Karpas-422 (cell line): ENCODE results near the gene USPL1. TPM values are rescaled to one million over a fixed set of nuclear protein-coding genes. Genes with fewer than 3 reads are reported as not detected.

ENCODE experiments used
- DNase-seq: peaks from one replicate; pipeline ENCODE4 v3.0.0-alpha.2; 2015
- H2AFZ ChIP-seq: fragments of 200-600 bp; sonication (generic); 2 replicates; pipeline ENCODE4 v1.6.1; 2014; ENCODE audit warnings: antibody characterized with exemption, low read length, mixed read lengths
- H3K27ac ChIP-seq: fragments of 200-600 bp; sonication (generic); 2 replicates; pipeline ENCODE4 v1.5.1; 2014; ENCODE audit warnings: mild to moderate bottlenecking, low read length, moderate library complexity
- H3K27me3 ChIP-seq: fragments of 200-600 bp; sonication (generic); 2 replicates; pipeline ENCODE4 v1.6.1; 2014; ENCODE audit warnings: low read length, mixed read lengths
- H3K36me3 ChIP-seq: fragments of 200-600 bp; sonication (generic); 2 replicates; pipeline ENCODE4 v1.6.1; 2014; ENCODE audit warnings: low read length, mixed read lengths; ENCODE audit not compliant: insufficient read depth
- H3K4me1 ChIP-seq: fragments of 200-600 bp; sonication (generic); 2 replicates; pipeline ENCODE4 v1.6.1; 2014; ENCODE audit warnings: mild to moderate bottlenecking, low read length, mixed read lengths
- H3K4me2 ChIP-seq: fragments of 200-600 bp; sonication (generic); 2 replicates; pipeline ENCODE4 v1.6.1; 2014; ENCODE audit warnings: low read length, low read depth, mild to moderate bottlenecking; ENCODE audit not compliant: poor library complexity, severe bottlenecking
- H3K4me3 ChIP-seq: fragments of 200-600 bp; sonication (generic); 2 replicates; pipeline ENCODE4 v1.5.1; 2014; ENCODE audit warnings: mild to moderate bottlenecking, antibody characterized with exemption, low read length, mixed read lengths
- H3K79me2 ChIP-seq: fragments of 200-600 bp; sonication (generic); 2 replicates; pipeline ENCODE4 v1.6.1; 2014; ENCODE audit warnings: mild to moderate bottlenecking, low read length, mixed read lengths
- H3K9ac ChIP-seq: fragments of 200-600 bp; sonication (generic); 2 replicates; pipeline ENCODE4 v1.6.0; 2014; ENCODE audit warnings: low read length
- H3K9me2 ChIP-seq: fragments of 200-600 bp; sonication (generic), shearing (Covaris generic); replicated peaks from 2 replicates; pipeline ENCODE4 v1.6.0; 2014; ENCODE audit warnings: mild to moderate bottlenecking, low read length, moderate library complexity; ENCODE audit not compliant: insufficient read depth
- H3K9me3 ChIP-seq: fragments of 300-700, 200-600 bp; sonication (generic); 2 replicates; pipeline ENCODE4 v1.6.1; 2014; ENCODE audit warnings: low read length, mixed read lengths
- H4K20me1 ChIP-seq: fragments of 200-600 bp; sonication (generic); 2 replicates; pipeline ENCODE4 v1.6.1; 2014; ENCODE audit warnings: mild to moderate bottlenecking, antibody characterized with exemption, low read length, low read depth; ENCODE audit not compliant: insufficient read depth
- total RNA-seq: library from RNA; depleted of rRNA; stranded (reverse); fragments of >200 nt; shearing (Covaris generic); gene quantifications from 2 replicates; pipeline ENCODE4 v1.2.3, GENCODE V29; 2014; ENCODE audit warnings: low replicate concordance

Gene USPL1
- total RNA-seq, 1 experiment from 2014 or later = 18.4 TPM

- Histone ChIP-seq H2AFZ (no peak overlapping the region), H3K27me3 (no peaks in the 10 kb centered on the region), H3K9me3 (no peaks in the 10 kb centered on the region), H3K4me3 (peak overlapping the region; percentile 92), H3K4me2 (peak overlapping the region; percentile 88), H3K4me1 (peaks cover 43% of the 10 kb centered on the region), H3K79me2 (peaks cover 79% of the 10 kb centered on the region), H4K20me1 (peaks cover 18% of the 10 kb centered on the region), H3K27ac (peak overlapping the region; percentile 56), H3K9ac (peak overlapping the region; percentile 89), H3K36me3 (peaks cover 17% of the 10 kb centered on the region; the same call in 1 of the 2 replicates), H3K9me2 (no peaks in the 10 kb centered on the region)
- DNase-seq = no peak
These were observed 1.2 kb downstream of the USPL1 start for GRCh38 chr13:30618930-30619279.

- peaks cover 43% of the 10 kb centered on the region for H3K4me1 ChIP-seq
- no peaks in the 10 kb centered on the region for H3K27me3 ChIP-seq
- H3K9ac ChIP-seq = peak overlapping the region; percentile 89
- H3K36me3 ChIP-seq = peaks cover 26% of the 10 kb centered on the region; the same call in 1 of the 2 replicates
- peaks cover 88% of the 10 kb centered on the region for H3K79me2 ChIP-seq
- no peak for DNase-seq
- peak overlapping the region; percentile 88 for H3K4me2 ChIP-seq
- H3K9me2 ChIP-seq = no peaks in the 10 kb centered on the region
- peaks cover 18% of the 10 kb centered on the region for H4K20me1 ChIP-seq
- H2AFZ ChIP-seq = no peak overlapping the region
- peak overlapping the region; percentile 92 for H3K4me3 ChIP-seq
- H3K9me3 ChIP-seq = no peaks in the 10 kb centered on the region
- no peak overlapping the region for H3K27ac ChIP-seq
These were observed 2.0 kb downstream of the USPL1 start for GRCh38 chr13:30619731-30620130.

- H2AFZ ChIP-seq = no peak overlapping the region
- peaks cover 34% of the 10 kb centered on the region for H3K4me1 ChIP-seq
- H3K9me3 ChIP-seq = no peaks in the 10 kb centered on the region
- no peak overlapping the region for H3K9ac ChIP-seq
- peak overlapping the region; percentile 88 for H3K4me2 ChIP-seq
- peaks cover 28% of the 10 kb centered on the region; the same call in 1 of the 2 replicates for H3K36me3 ChIP-seq
- no peak for DNase-seq
- H4K20me1 ChIP-seq = peaks cover 18% of the 10 kb centered on the region
- H3K9me2 ChIP-seq = no peaks in the 10 kb centered on the region
- no peak overlapping the region for H3K4me3 ChIP-seq
- H3K27me3 ChIP-seq = no peaks in the 10 kb centered on the region
- peaks cover 92% of the 10 kb centered on the region for H3K79me2 ChIP-seq
- no peak overlapping the region for H3K27ac ChIP-seq
These were observed 3.2 kb downstream of the USPL1 start for GRCh38 chr13:30620941-30621340.

- Histone ChIP-seq H3K36me3 (peaks cover 30% of the 10 kb centered on the region; the same call in 1 of the 2 replicates), H3K9ac (no peak overlapping the region), H3K27ac (no peak overlapping the region), H3K4me2 (no peak overlapping the region), H2AFZ (no peak overlapping the region), H4K20me1 (peaks cover 18% of the 10 kb centered on the region), H3K9me2 (no peaks in the 10 kb centered on the region), H3K79me2 (peaks cover 94% of the 10 kb centered on the region), H3K4me1 (peaks cover 36% of the 10 kb centered on the region), H3K27me3 (no peaks in the 10 kb centered on the region), H3K9me3 (no peaks in the 10 kb centered on the region), H3K4me3 (no peak overlapping the region)
- no peak for DNase-seq
These were observed 4.8 kb downstream of the USPL1 start for GRCh38 chr13:30622551-30622950.

GRCh38 chr13:30623392-30623791 is 5.7 kb downstream of the USPL1 start:
- Histone ChIP-seq H3K27ac (no peak overlapping the region), H4K20me1 (peaks cover 18% of the 10 kb centered on the region), H3K9ac (no peak overlapping the region), H3K4me3 (no peak overlapping the region), H3K9me2 (no peaks in the 10 kb centered on the region), H3K9me3 (no peaks in the 10 kb centered on the region), H3K4me1 (peaks cover 40% of the 10 kb centered on the region), H3K36me3 (peaks cover 30% of the 10 kb centered on the region; the same call in 1 of the 2 replicates), H3K79me2 (peaks cover 95% of the 10 kb centered on the region), H3K27me3 (no peaks in the 10 kb centered on the region), H3K4me2 (no peak overlapping the region), H2AFZ (no peak overlapping the region)
- no peak for DNase-seq

GRCh38 chr13:30624630-30625029 is 6.9 kb downstream of the USPL1 start:
- H3K9me3 ChIP-seq = no peaks in the 10 kb centered on the region
- DNase-seq = no peak
- H3K4me2 ChIP-seq = no peak overlapping the region
- H3K27me3 ChIP-seq = no peaks in the 10 kb centered on the region
- no peak overlapping the region for H3K27ac ChIP-seq
- H3K9ac ChIP-seq = no peak overlapping the region
- no peak overlapping the region for H3K4me3 ChIP-seq
- peaks cover 95% of the 10 kb centered on the region for H3K79me2 ChIP-seq
- no peak overlapping the region for H2AFZ ChIP-seq
- H3K4me1 ChIP-seq = peaks cover 33% of the 10 kb centered on the region
- H3K36me3 ChIP-seq = peaks cover 42% of the 10 kb centered on the region
- 0 out of 2 replicates have a peak, but pooled peaks cover 8% of the 10 kb centered on the region for H4K20me1 ChIP-seq
- H3K9me2 ChIP-seq = no peaks in the 10 kb centered on the region

GRCh38 chr13:30629527-30629926 is 11.8 kb downstream of the USPL1 start:
- Histone ChIP-seq H3K27me3 (no peaks in the 10 kb centered on the region), H3K9ac (no peak overlapping the region), H3K9me3 (no peaks in the 10 kb centered on the region), H3K79me2 (peaks cover 93% of the 10 kb centered on the region), H4K20me1 (no peaks in the 10 kb centered on the region), H2AFZ (no peak overlapping the region), H3K27ac (no peak overlapping the region), H3K4me1 (peaks cover 17% of the 10 kb centered on the region), H3K36me3 (peaks cover 59% of the 10 kb centered on the region), H3K9me2 (no peaks in the 10 kb centered on the region), H3K4me3 (no peak overlapping the region), H3K4me2 (no peak overlapping the region)
- no peak for DNase-seq

- no peak overlapping the region for H3K4me2 ChIP-seq
- H3K27me3 ChIP-seq = no peaks in the 10 kb centered on the region
- H3K9ac ChIP-seq = no peak overlapping the region
- no peak overlapping the region for H3K4me3 ChIP-seq
- no peaks in the 10 kb centered on the region for H4K20me1 ChIP-seq
- H3K9me3 ChIP-seq = no peaks in the 10 kb centered on the region
- H3K79me2 ChIP-seq = peaks cover 94% of the 10 kb centered on the region
- no peak overlapping the region for H2AFZ ChIP-seq
- H3K27ac ChIP-seq = no peak overlapping the region
- H3K36me3 ChIP-seq = peaks cover 67% of the 10 kb centered on the region
- no peak for DNase-seq
- H3K4me1 ChIP-seq = peaks cover 12% of the 10 kb centered on the region
- H3K9me2 ChIP-seq = no peaks in the 10 kb centered on the region
These were observed 16.1 kb downstream of the USPL1 start for GRCh38 chr13:30633861-30634260.

- Histone ChIP-seq H3K27me3 (no peaks in the 10 kb centered on the region), H4K20me1 (no peaks in the 10 kb centered on the region), H3K9me3 (no peaks in the 10 kb centered on the region), H3K27ac (no peak overlapping the region), H3K4me2 (no peak overlapping the region), H3K79me2 (peaks cover 89% of the 10 kb centered on the region), H3K4me1 (peaks cover 12% of the 10 kb centered on the region), H3K36me3 (peaks cover 61% of the 10 kb centered on the region), H3K9ac (no peak overlapping the region), H3K9me2 (no peaks in the 10 kb centered on the region), H3K4me3 (no peak overlapping the region), H2AFZ (no peak overlapping the region)
- no peak for DNase-seq
These were observed 17.1 kb downstream of the USPL1 start for GRCh38 chr13:30634838-30635237.
